Neural cell (in vitro differentiated cells): Measurements from ENCODE around the gene ZNF366. TPM values are rescaled to one million over a fixed set of nuclear protein-coding genes. Genes with fewer than 3 reads are reported as not detected.

Experiments
- H2AFZ ChIP-seq: fragments of 200-600, 300-800 bp; sonication (generic), shearing (Covaris generic); 2 replicates; pipeline ENCODE4 v1.6.0; 2014; ENCODE audit warnings: low read depth, mild to moderate bottlenecking, antibody characterized with exemption, low read length, moderate library complexity
- H3F3A ChIP-seq: fragments of 200-600 bp; shearing (Covaris generic); 2 replicates; pipeline ENCODE4 v1.6.1; 2016; ENCODE audit warnings: mild to moderate bottlenecking, moderate library complexity, mixed read lengths, antibody characterized with exemption, low read length; ENCODE audit not compliant: insufficient read depth, poor library complexity, severe bottlenecking
- H3K27ac ChIP-seq: fragments of 200-600, 300-800 bp; sonication (generic), shearing (Covaris generic); 2 replicates; pipeline ENCODE4 v1.5.1; 2014; ENCODE audit warnings: mild to moderate bottlenecking, low read length, moderate library complexity
- H3K27me3 ChIP-seq: fragments of 300-800, 200-600 bp; sonication (generic), shearing (Covaris generic); 2 replicates; pipeline ENCODE4 v1.6.0; 2014; ENCODE audit warnings: mild to moderate bottlenecking, low read depth, low read length, moderate library complexity; ENCODE audit not compliant: insufficient read depth
- H3K36me3 ChIP-seq: fragments of 300-800, 200-600 bp; sonication (generic), shearing (Covaris generic); 2 replicates; pipeline ENCODE4 v1.5.1; 2014; ENCODE audit warnings: mild to moderate bottlenecking, antibody characterized with exemption, low read length, moderate library complexity; ENCODE audit not compliant: insufficient read depth
- H3K4me2 ChIP-seq: fragments of 300-800, 200-600 bp; sonication (generic), shearing (Covaris generic); 2 replicates; pipeline ENCODE4 v1.6.0; 2014; ENCODE audit warnings: mild to moderate bottlenecking, low read length
- H3K4me3 ChIP-seq: fragments of 300-800, 200-600 bp; sonication (generic), shearing (Covaris generic); 2 replicates; pipeline ENCODE4 v1.5.1; 2014; ENCODE audit warnings: mild to moderate bottlenecking, low read length, moderate library complexity
- H3K79me2 ChIP-seq: fragments of 200-600 bp; shearing (Covaris generic); replicated peaks from 2 replicates; pipeline ENCODE4 v1.6.0; 2014; ENCODE audit warnings: mild to moderate bottlenecking, low read length, moderate library complexity; ENCODE audit not compliant: insufficient read depth
- H3K9ac ChIP-seq: fragments of 300-800, 200-600 bp; sonication (generic), shearing (Covaris generic); 2 replicates; pipeline ENCODE4 v1.6.1; 2016; ENCODE audit warnings: mild to moderate bottlenecking, low read length, mixed read lengths
- H3K9me2 ChIP-seq: fragments of 200-600 bp; shearing (Covaris generic); 2 replicates; pipeline ENCODE4 v1.6.1; 2016; ENCODE audit warnings: mild to moderate bottlenecking, low read length, mixed read lengths; ENCODE audit not compliant: insufficient read depth
- H3K9me3 ChIP-seq: fragments of 200-600, 300-800 bp; sonication (generic), shearing (Covaris generic); 2 replicates; pipeline ENCODE4 v1.6.1; 2016; ENCODE audit warnings: mild to moderate bottlenecking, mixed run types, low read length, moderate library complexity, mixed read lengths
- H4K20me1 ChIP-seq: fragments of 200-600 bp; shearing (Covaris generic); 2 replicates; pipeline ENCODE4 v1.6.1; 2016; ENCODE audit warnings: mild to moderate bottlenecking, mixed run types; ENCODE audit not compliant: insufficient read depth
- CTCF ChIP-seq: fragments of 450-650 bp; IDR thresholded peaks from 2 replicates; pipeline ENCODE4 v1.5.1; 2014; ENCODE audit warnings: antibody characterized with exemption, mild to moderate bottlenecking, moderate library complexity; ENCODE audit not compliant: poor library complexity, severe bottlenecking
- EP300 ChIP-seq: fragments of 450-650 bp; conservative IDR thresholded peaks from 2 replicates; pipeline ENCODE4 v1.6.1; 2014; ENCODE audit warnings: antibody characterized with exemption, mild to moderate bottlenecking, moderate library complexity; ENCODE audit not compliant: poor library complexity, severe bottlenecking
- EZH2 ChIP-seq: fragments of 200-600, 300-800 bp; shearing (Covaris generic), sonication (generic); IDR thresholded peaks from 2 replicates; pipeline ENCODE4 v1.6.1; 2014; ENCODE audit warnings: antibody characterized with exemption, low read length, borderline replicate concordance, mild to moderate bottlenecking; ENCODE audit not compliant: insufficient read depth, poor library complexity, severe bottlenecking
- MXI1 ChIP-seq: fragments of 450-650 bp; conservative IDR thresholded peaks from 2 replicates; pipeline ENCODE4 v1.6.1; 2014; ENCODE audit warnings: antibody characterized with exemption, mild to moderate bottlenecking; ENCODE audit not compliant: poor library complexity, severe bottlenecking
- POLR2AphosphoS5 ChIP-seq: IDR thresholded peaks from 2 replicates; pipeline ENCODE4 v1.6.1; 2012
- RAD21 ChIP-seq: fragments of 450-650 bp; conservative IDR thresholded peaks from 2 replicates; pipeline ENCODE4 v1.6.1; 2014; ENCODE audit warnings: antibody characterized with exemption, mild to moderate bottlenecking, moderate library complexity
- REST ChIP-seq: IDR thresholded peaks from 2 replicates; pipeline ENCODE4 v1.6.1; 2012; ENCODE audit warnings: borderline replicate concordance
- SMC3 ChIP-seq: fragments of 450-650 bp; conservative IDR thresholded peaks from 2 replicates; pipeline ENCODE4 v1.6.1; 2014; ENCODE audit warnings: antibody characterized with exemption, mild to moderate bottlenecking, moderate library complexity; ENCODE audit not compliant: poor library complexity
- TAF1 ChIP-seq: IDR thresholded peaks from 2 replicates; pipeline ENCODE4 v1.6.1; 2012; ENCODE audit warnings: low read depth
- polyA plus RNA-seq: library from polyadenylated mRNA; depleted of rRNA; stranded (reverse); fragments of >200 nt; gene quantifications from 2 replicates; pipeline ENCODE4 v1.2.3, GENCODE V29; 2014

The ZNF366 gene
- polyA plus RNA-seq, 1 donor from 2014 or later: not detected

DNA sequence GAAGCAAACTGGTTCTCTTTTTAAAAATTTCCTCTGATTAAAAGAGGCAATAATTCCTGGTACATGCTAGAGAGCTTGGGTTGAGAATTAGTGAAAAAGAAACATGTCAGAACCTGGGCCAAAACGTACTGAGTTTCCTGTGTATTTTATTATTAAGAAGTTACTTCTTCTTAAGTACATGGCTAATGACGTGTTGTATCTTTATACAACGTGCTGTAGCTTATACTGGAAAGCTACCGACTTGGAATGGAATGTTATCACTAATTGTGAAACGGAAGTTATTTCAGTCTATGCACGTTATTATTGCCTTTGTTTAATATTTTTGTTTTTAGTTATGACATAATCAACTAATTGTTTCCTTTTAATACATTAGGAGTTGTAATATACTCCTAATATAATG lies 43.1 kb downstream of the ZNF366 start:
- TF ChIP-seq EZH2 (no peak), TAF1 (no peak), CTCF (no peak), POLR2AphosphoS5 (no peak), EP300 (no peak), MXI1 (no peak), REST (no peak), SMC3 (no peak), RAD21 (no peak)

GRCh38 chr5:72463449-72464052 lies 43.7 kb downstream of the ZNF366 start:
- Histone ChIP-seq H3K79me2 (no peaks in the 10 kb centered on the region), H3K4me3 (no peak overlapping the region), H3K4me2 (no peak overlapping the region), H3K36me3 (no peaks in the 10 kb centered on the region), H3K27ac (no peak overlapping the region), H3K9me3 (no peaks in the 10 kb centered on the region), H2AFZ (no peak overlapping the region), H3K27me3 (no peaks in the 10 kb centered on the region), H4K20me1 (no peaks in the 10 kb centered on the region), H3F3A (no peaks in the 10 kb centered on the region), H3K9ac (no peak overlapping the region), H3K9me2 (no peaks in the 10 kb centered on the region)
- TF ChIP-seq SMC3 (no peak), CTCF (no peak), REST (no peak), EZH2 (no peak), EP300 (no peak), RAD21 (no peak), MXI1 (no peak), POLR2AphosphoS5 (no peak), TAF1 (no peak)

More for the DNA sequence above, 43.1 kb downstream of the ZNF366 start:
- Histone ChIP-seq H3K9me2 (no peaks in the 10 kb centered on the region), H3K4me3 (no peak overlapping the region), H4K20me1 (no peaks in the 10 kb centered on the region), H3K79me2 (no peaks in the 10 kb centered on the region), H3K9me3 (no peaks in the 10 kb centered on the region), H3K27me3 (no peaks in the 10 kb centered on the region), H3F3A (no peaks in the 10 kb centered on the region), H2AFZ (no peak overlapping the region), H3K27ac (no peak overlapping the region), H3K9ac (no peak overlapping the region), H3K4me2 (no peak overlapping the region), H3K36me3 (no peaks in the 10 kb centered on the region)
